NCI-H1417 (cell line): Measurements from ENCODE around the gene GSX1.

Source experiments
- DNase-seq, 3 experiments: peaks; one replicate each; lab custom pipeline; 2025; lab: John Stamatoyannopoulos, UW

GSX1 gene

GRCh38 chr13:27833206-27833605 lies 40.9 kb downstream of the GSX1 start:
- DNase-seq = no peak

- DNase-seq = no peak
Measured at GRCh38 chr13:27834095-27834494, 41.8 kb downstream of the GSX1 start.

GRCh38 chr13:27835799-27836198 lies 43.5 kb downstream of the GSX1 start:
- DNase-seq = no peak

GRCh38 chr13:27839809-27840467 lies 47.7 kb downstream of the GSX1 start:
- no peak for DNase-seq

- DNase-seq = no peak
Measured at GRCh38 chr13:27842571-27842970, 50.3 kb downstream of the GSX1 start.
